CD4-positive, alpha-beta T cell (primary cell): ENCODE data around the gene ZNF516. TPM values are rescaled to one million over a fixed set of nuclear protein-coding genes. Genes with fewer than 3 reads are reported as not detected.

Experiments used
- ATAC-seq: fragments of 200-7000 bp; cut with Tn5 transposase; one replicate; pipeline ENCODE4 v1.10.0; 2022; ENCODE audit warnings: mild to moderate bottlenecking; ENCODE audit not compliant: poor library complexity
- CTCF ChIA-PET: fragments of 350-600 bp; sonication (Branson Sonifier 250); formaldehyde crosslinking; loops from one replicate; lab custom pipeline; 2021; ENCODE audit warnings: antibody characterized with exemption, inconsistent platforms; lab: Charles Lee
- POLR2A ChIA-PET: fragments of 350-600 bp; sonication (Branson Sonifier 250); formaldehyde crosslinking; loops from one replicate; lab custom pipeline; 2021; ENCODE audit warnings: antibody characterized with exemption, inconsistent platforms; lab: Charles Lee
- DNase-seq, 14 experiments: peaks; one replicate each; pipeline ENCODE4 v3.0.0-alpha.2; 2013 to 2020; ENCODE audit warnings: mixed read lengths in 2 of 14
- H3K27ac ChIP-seq, 2 donors: one replicate each; pipeline versions ENCODE4 v1.5.1 to v1.7.0; 2013; ENCODE audit warnings: low read length in 2 of 2, low read depth in 1 of 2, mild to moderate bottlenecking in 1 of 2
- H3K27me3 ChIP-seq, 2 experiments: 1 replicate in 1 of 2; 2 replicates in 1 of 2; pipeline versions ENCODE4 v1.6.1 to v1.7.0; 2013; ENCODE audit warnings: low read length in 2 of 2, control low read depth in 1 of 2, mild to moderate bottlenecking in 1 of 2, moderate library complexity in 1 of 2; ENCODE audit not compliant: insufficient read depth in 2 of 2, control insufficient read depth in 1 of 2
- H3K36me3 ChIP-seq: one replicate; pipeline ENCODE4 v1.6.1; 2013; ENCODE audit warnings: low read length, control low read depth; ENCODE audit not compliant: insufficient read depth
- H3K4me1 ChIP-seq: one replicate; pipeline ENCODE4 v1.6.1; 2013; ENCODE audit warnings: low read length, control low read depth; ENCODE audit not compliant: insufficient read depth
- H3K4me3 ChIP-seq: one replicate; pipeline ENCODE4 v1.5.1; 2013; ENCODE audit warnings: mild to moderate bottlenecking, low read length, moderate library complexity
- H3K9me3 ChIP-seq, 2 experiments: 1 replicate in 1 of 2; 2 replicates in 1 of 2; pipeline versions ENCODE4 v1.6.1 to v1.7.0; 2013; ENCODE audit warnings: low read length in 2 of 2, mild to moderate bottlenecking in 2 of 2, control low read depth in 1 of 2, moderate library complexity in 1 of 2; ENCODE audit not compliant: control insufficient read depth in 1 of 2, insufficient read depth in 1 of 2
- H3K27ac Mint-ChIP-seq: one replicate; pipeline ENCODE4 v1.8.0; 2020; ENCODE audit warnings: mixed read lengths
- H3K27me3 Mint-ChIP-seq: one replicate; pipeline ENCODE4 v1.8.0; 2021; ENCODE audit warnings: mixed read lengths
- H3K36me3 Mint-ChIP-seq: one replicate; pipeline ENCODE4 v1.8.0; 2021; ENCODE audit warnings: low read depth, mixed read lengths
- H3K4me1 Mint-ChIP-seq: one replicate; pipeline ENCODE4 v1.8.0; 2021; ENCODE audit warnings: low read depth, mixed read lengths
- H3K4me3 Mint-ChIP-seq: one replicate; pipeline ENCODE4 v1.8.0; 2020; ENCODE audit warnings: mild to moderate bottlenecking, mixed read lengths
- H3K9me3 Mint-ChIP-seq: one replicate; pipeline ENCODE4 v1.8.0; 2020; ENCODE audit warnings: mixed read lengths
- CTCF ChIP-seq: fragments of 200-600 bp; IDR thresholded peaks from one replicate; pipeline ENCODE4 v1.8.0; 2022; ENCODE audit warnings: antibody characterized with exemption, mild to moderate bottlenecking
- intact Hi-C, 2 experiments: fragments of 100-400 bp; cut with DNase I in 1 of 2; cut with micrococcal nuclease in 1 of 2; formaldehyde crosslinking; loops; one replicate each; pipeline versions ENCODE4 v1.15.1 to v1.9.0; 2023 to 2025; cut with DNase I, micrococcal nuclease
- total RNA-seq, 174 experiments: library from RNA in 2 of 174; stranded (reverse) in 2 of 174; gene quantifications; one replicate each; pipeline ENCODE4 v1.2.3 and lab custom pipeline; 2021 to 2026

The ZNF516 gene
- total RNA-seq, 2 experiments from 2014 or later = 22.4 to 29.3 TPM

- POLR2A ChIA-PET = interaction anchor here (1.6 kb wide), 1 partner anchor 30 kb away, joined by 4 read pairs; no protein-coding TSS in a partner anchor
These were observed 31.7 kb downstream of the ZNF516 start for GRCh38 chr18:76463358-76463757.

GRCh38 chr18:76462326-76462694, 32.7 kb downstream of the ZNF516 start:
- no peak for ATAC-seq
- Histone ChIP-seq H3K4me3 (no peak overlapping the region), H3K36me3 (peaks cover 2% of the 10 kb centered on the region), H3K27me3 (no peaks in the 10 kb centered on the region), H3K9me3 (peaks cover 0 to 8% of the 10 kb centered on the region in 2 experiments), H3K27ac (no peak overlapping the region), H3K4me1 (peaks cover 6% of the 10 kb centered on the region)
- no peaks in the 10 kb centered on the region for H3K9me3 Mint-ChIP-seq
- peaks cover 7% of the 10 kb centered on the region for H3K36me3 Mint-ChIP-seq
- no peak overlapping the region for H3K27ac Mint-ChIP-seq
- peaks cover 19% of the 10 kb centered on the region for H3K4me1 Mint-ChIP-seq
- no peaks in the 10 kb centered on the region for H3K27me3 Mint-ChIP-seq
- no peak overlapping the region for H3K4me3 Mint-ChIP-seq
- POLR2A ChIA-PET = interaction anchor here (1.2 to 1.6 kb wide), 2 partner anchors 9 to 31 kb away, joined by 4 read pairs; no protein-coding TSS in a partner anchor
- no peak for TF ChIP-seq CTCF
- intact Hi-C loops = no loop called here
- CTCF ChIA-PET = interaction anchor here (0.6 kb wide), 1 partner anchor 225 kb away, joined by 3 read pairs; no protein-coding TSS in a partner anchor
- DNase-seq = no peak

More at GRCh38 chr18:76463358-76463757, 31.7 kb downstream of the ZNF516 start:
- ATAC-seq = no peak
- intact Hi-C loops = no loop called here
- TF ChIP-seq CTCF = no peak
- Mint-ChIP-seq H3K4me3 (no peak overlapping the region), H3K9me3 (no peaks in the 10 kb centered on the region), H3K27ac (no peak overlapping the region), H3K27me3 (no peaks in the 10 kb centered on the region), H3K36me3 (peaks cover 7% of the 10 kb centered on the region), H3K4me1 (peaks cover 28% of the 10 kb centered on the region)
- no peaks in the 10 kb centered on the region for H3K27me3 ChIP-seq
- no peak overlapping the region for H3K27ac ChIP-seq
- H3K36me3 ChIP-seq = peaks cover 2% of the 10 kb centered on the region
- DNase-seq = no peak
- H3K4me3 ChIP-seq = no peak overlapping the region
- H3K4me1 ChIP-seq = peaks cover 16% of the 10 kb centered on the region
- CTCF ChIA-PET = no interaction called here
- peaks cover 0 to 8% of the 10 kb centered on the region in 2 experiments for H3K9me3 ChIP-seq

- no peak for DNase-seq
- peaks cover 7% of the 10 kb centered on the region for H3K36me3 Mint-ChIP-seq
- Histone ChIP-seq H3K27me3 (no peaks in the 10 kb centered on the region), H3K9me3 (peaks cover 0 to 8% of the 10 kb centered on the region in 2 experiments), H3K4me1 (peaks cover 2% of the 10 kb centered on the region), H3K27ac (no peak overlapping the region), H3K36me3 (peaks cover 2% of the 10 kb centered on the region), H3K4me3 (no peak overlapping the region)
- ATAC-seq = no peak
- no peaks in the 10 kb centered on the region for H3K9me3 Mint-ChIP-seq
- peaks cover 22% of the 10 kb centered on the region for H3K4me1 Mint-ChIP-seq
- no peaks in the 10 kb centered on the region for H3K27me3 Mint-ChIP-seq
- ChIA-PET CTCF (interaction anchor here (0.6 kb wide), 1 partner anchor 225 kb away, joined by 3 read pairs; no protein-coding TSS in a partner anchor), POLR2A (interaction anchor here (1.2 to 1.6 kb wide), 2 partner anchors 8 to 31 kb away, joined by 4 read pairs; no protein-coding TSS in a partner anchor)
- H3K27ac Mint-ChIP-seq = no peak overlapping the region
- intact Hi-C loops = no loop called here
- TF ChIP-seq CTCF = no peak
- no peak overlapping the region for H3K4me3 Mint-ChIP-seq
These were observed 33.2 kb downstream of the ZNF516 start for GRCh38 chr18:76461692-76462325.
